ENCODE data around the gene PMPCA.

- TF ChIP-seq CTCF (IDR thresholded peaks at IDR 0.05) (no peak), POLR2A (IDR thresholded peaks at IDR 0.05) (no peak), POLR2AphosphoS5 (IDR thresholded peaks at IDR 0.05) (no peak), EP300 (IDR thresholded peaks at IDR 0.05) (no peak)
Measured at GRCh38 chr9:136453326-136453725, 42.9 kb downstream of the PMPCA start.

Measured in gastroesophageal sphincter (tissue), 3 donors.